ENCODE measurements around the gene TMEM156. TPM values are rescaled to one million over a fixed set of nuclear protein-coding genes. Genes with fewer than 3 reads are reported as not detected.

TMEM156 gene
- total and polyA plus RNA-seq, 10 donors = 10.5 to 76.1 (median 17.0) TPM

- TF ChIP-seq CTCF (IDR thresholded peaks at IDR 0.05 in 8 of 11, conservative IDR thresholded peaks at IDR 0.05 in 3 of 11) (no peak), POLR2AphosphoS5 (IDR thresholded peaks at IDR 0.05) (no peak), POLR2A (IDR thresholded peaks at IDR 0.05) (no peak)
- H3K4me1 ChIP-seq = peaks cover 21 to 89% (median 52%) of the 10 kb centered on the region in 6 donors
- no peaks in the 10 kb centered on the region for H3K27me3 ChIP-seq (replicated peaks in 1 of 7)
- H3K36me3 ChIP-seq = no peaks in the 10 kb centered on the region
- intact Hi-C loops (cut with DNase I; ENCODE audit: low total_unique reads) = no loop called here
- no peak overlapping the region for H3K4me3 ChIP-seq
- no peak for DNase-seq
- 69 to 78% (median 77%) methylated on average over 2 of the region's 2 CpGs for WGBS, 5 donors
- peak overlapping the region in 6 of 8 donors; percentile 4 to 56 (median 30) for H3K27ac ChIP-seq
- H3K9me3 ChIP-seq = no peaks in the 10 kb centered on the region
Measured at GRCh38 chr4:39047681-39048080, 15.5 kb upstream of the TMEM156 start.

DNA sequence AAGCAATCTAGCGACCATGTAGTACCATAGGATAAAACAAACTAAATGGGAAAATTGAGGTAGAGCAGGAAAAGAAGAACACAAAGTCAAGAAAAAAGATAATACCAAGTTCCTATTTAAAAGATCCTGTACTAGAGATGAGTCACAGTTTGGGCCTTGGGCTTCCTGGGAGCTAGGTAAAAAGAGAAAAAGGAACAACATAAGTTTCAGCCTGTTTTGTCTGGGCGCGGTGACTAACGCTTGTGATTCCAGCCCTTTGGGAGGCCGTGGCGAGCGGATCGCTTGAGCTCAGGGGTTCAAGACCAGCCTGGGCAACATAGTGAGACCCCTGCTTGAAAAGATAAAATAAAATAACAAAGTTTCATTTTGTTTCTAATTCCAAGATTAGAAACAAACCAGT is 14.0 kb upstream of the TMEM156 start:
- intact Hi-C loops (cut with DNase I; ENCODE audit: low total_unique reads) = no loop called here
- peaks cover 21 to 80% (median 53%) of the 10 kb centered on the region in 6 donors for H3K4me1 ChIP-seq
- H3K9me3 ChIP-seq = no peaks in the 10 kb centered on the region
- 54 to 83% (median 72%) methylated on average over 8 of the region's 8 CpGs for WGBS, 5 donors
- peak; percentile 77 for DNase-seq
- TF ChIP-seq CTCF (IDR thresholded peaks at IDR 0.05 in 8 of 11, conservative IDR thresholded peaks at IDR 0.05 in 3 of 11) (no peak), POLR2A (IDR thresholded peaks at IDR 0.05) (no peak), POLR2AphosphoS5 (IDR thresholded peaks at IDR 0.05) (no peak)
- no peaks in the 10 kb centered on the region for H3K27me3 ChIP-seq (replicated peaks in 1 of 7)
- peak overlapping the region in 6 of 8 donors; percentile 1 to 98 (median 96) for H3K27ac ChIP-seq
- H3K4me3 ChIP-seq = peak overlapping the region in 7 of 8 donors; percentile 51 to 92 (median 67)
- no peaks in the 10 kb centered on the region for H3K36me3 ChIP-seq

DNA sequence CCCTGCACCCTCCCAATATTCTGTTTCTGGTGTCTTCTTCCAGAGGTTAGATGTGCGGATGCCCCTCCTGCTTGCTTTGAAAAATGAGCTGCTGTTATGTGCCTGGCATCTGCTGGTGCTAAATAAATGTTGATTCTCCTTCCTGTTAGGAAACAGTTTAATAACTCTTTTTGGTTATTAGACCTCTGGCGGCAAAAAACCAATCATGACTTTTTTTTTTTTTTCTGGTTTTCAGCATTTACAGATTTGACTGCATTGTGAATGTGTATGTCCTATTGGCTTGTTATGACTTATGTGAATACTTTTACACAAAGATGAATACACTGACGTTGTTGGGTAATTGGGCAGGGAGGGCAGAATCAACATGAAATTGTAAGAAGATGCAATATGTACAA is 13.6 kb upstream of the TMEM156 start:
- H3K36me3 ChIP-seq = no peaks in the 10 kb centered on the region
- peak overlapping the region; percentile 93 to 98 (median 96) for H3K27ac ChIP-seq
- intact Hi-C loops (cut with DNase I; ENCODE audit: low total_unique reads) = no loop called here
- no peak for DNase-seq
- peaks cover 21 to 76% (median 53%) of the 10 kb centered on the region in 6 donors for H3K4me1 ChIP-seq
- 14 to 21% (median 15%) methylated on average over 3 of the region's 3 CpGs for WGBS, 5 donors
- no peaks in the 10 kb centered on the region for H3K9me3 ChIP-seq
- no peaks in the 10 kb centered on the region for H3K27me3 ChIP-seq (replicated peaks in 1 of 7)
- TF ChIP-seq POLR2A (IDR thresholded peaks at IDR 0.05) = no peak
- TF ChIP-seq CTCF (IDR thresholded peaks at IDR 0.05 in 8 of 11, conservative IDR thresholded peaks at IDR 0.05 in 3 of 11) = no peak
- TF ChIP-seq POLR2AphosphoS5 (IDR thresholded peaks at IDR 0.05) = peak in 1 of 3 donors; percentile 8
- H3K4me3 ChIP-seq = peak overlapping the region; percentile 51 to 92 (median 66)

DNA sequence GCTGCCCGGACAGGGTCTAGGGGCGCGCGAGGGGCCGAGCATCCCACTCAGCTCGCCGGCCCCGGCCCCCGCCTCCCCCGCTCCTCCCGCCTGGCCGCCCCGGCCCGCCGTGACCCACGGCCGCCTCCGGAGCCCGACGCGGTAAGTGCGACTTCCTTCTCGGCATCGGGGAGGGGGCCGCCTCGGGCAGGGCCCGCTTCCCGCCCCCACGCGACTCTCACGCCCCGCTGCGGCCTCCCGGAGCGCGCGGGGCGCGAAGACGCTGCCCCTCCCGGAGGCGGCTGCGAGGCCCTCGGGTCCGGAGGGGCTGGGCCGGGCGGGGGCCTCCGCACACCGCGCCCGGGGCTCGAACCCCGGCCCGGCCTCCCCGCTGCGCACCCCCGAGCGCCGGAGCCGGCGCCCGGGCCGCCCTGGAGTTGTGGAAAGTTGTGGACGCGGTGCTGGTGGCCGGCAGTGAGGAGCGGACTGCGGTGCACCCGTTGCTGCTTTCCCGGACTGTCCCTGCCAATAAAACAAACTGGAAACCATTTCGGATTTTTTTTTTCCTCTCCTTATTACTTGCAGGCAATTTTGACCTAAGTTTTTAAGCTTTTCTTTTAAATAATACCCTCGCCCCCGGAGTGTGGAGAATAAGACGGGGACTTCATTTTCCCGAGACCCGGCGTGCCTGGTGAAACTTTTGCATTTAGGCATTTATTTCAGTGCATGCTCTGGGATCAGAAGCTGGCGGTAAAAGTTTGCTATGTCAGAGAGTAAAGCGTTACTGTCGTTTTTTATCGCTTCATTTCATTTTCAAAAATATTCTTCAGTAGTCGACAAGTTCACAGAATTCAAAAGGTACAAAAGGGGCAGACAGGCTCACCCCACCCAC is 13.0 kb upstream of the TMEM156 start:
- peak; percentile 94 for DNase-seq

More for the DNA sequence above, 13.0 kb upstream of the TMEM156 start:
- Histone ChIP-seq H3K4me3 (peak overlapping the region; percentile 51 to 92 (median 66)), H3K9me3 (no peaks in the 10 kb centered on the region), H3K27ac (peak overlapping the region; percentile 93 to 98 (median 96)), H3K36me3 (no peaks in the 10 kb centered on the region), H3K4me1 (peaks cover 21 to 70% (median 53%) of the 10 kb centered on the region in 6 donors), H3K27me3 (replicated peaks in 1 of 7) (no peaks in the 10 kb centered on the region)
- intact Hi-C loops (cut with DNase I; ENCODE audit: low total_unique reads) = no loop called here
- TF ChIP-seq POLR2A (IDR thresholded peaks at IDR 0.05) (peak in 1 of 3 donors; percentile 2), CTCF (IDR thresholded peaks at IDR 0.05 in 8 of 11, conservative IDR thresholded peaks at IDR 0.05 in 3 of 11) (no peak), POLR2AphosphoS5 (IDR thresholded peaks at IDR 0.05) (peak in 1 of 3 donors; percentile 73)
- 0 to 1% (median 1%) methylated on average over 19 to 82 of the region's 82 CpGs for WGBS, 5 donors

All from spleen (tissue), 11 donors.